IPS-NIHi7 (cell line): ENCODE results near the gene FAM229B.

ENCODE experiments used
- DNase-seq: peaks from one replicate; pipeline ENCODE4 v3.0.0; 2012; ENCODE audit warnings: mixed read lengths; ENCODE audit errors: extremely low spot score

FAM229B gene

GRCh38 chr6:112141707-112142106 is 54.3 kb downstream of the FAM229B start:
- DNase-seq = no peak

- DNase-seq = no peak
Measured at GRCh38 chr6:112144145-112144926, 56.9 kb downstream of the FAM229B start.

GRCh38 chr6:112145080-112145573 is 57.7 kb downstream of the FAM229B start:
- peak; percentile 50 for DNase-seq

- DNase-seq = no peak
Measured at GRCh38 chr6:112148103-112148502, 60.7 kb downstream of the FAM229B start.

- no peak for DNase-seq
Measured at GRCh38 chr6:112149236-112149635, 61.8 kb downstream of the FAM229B start.

- DNase-seq = no peak
Measured at GRCh38 chr6:112149719-112150263, 62.4 kb downstream of the FAM229B start.

GRCh38 chr6:112150363-112150762 is 63.0 kb downstream of the FAM229B start:
- no peak for DNase-seq
